Forelimb muscle (tissue), 1 donor: Measurements from ENCODE around the gene EREG. TPM values are rescaled to one million over a fixed set of nuclear protein-coding genes. Genes with fewer than 3 reads are reported as not detected.
A peak's percentile ranks its signal among the peaks of the same experiment; 100 is the strongest.

Experiments used
- DNase-seq: peaks from one replicate; pipeline ENCODE4 v3.0.0-alpha.2; 2013; ENCODE audit warnings: low read depth
- polyA plus RNA-seq: library from polyadenylated mRNA; unstranded; fragments of 120-200 nt; gene quantifications from one replicate; pipeline ENCODE4 v1.2.1, GENCODE V29; 2013; ENCODE audit not compliant: insufficient read length

The EREG gene
- polyA plus RNA-seq, 1 donor = not detected

GRCh38 chr4:74344031-74344430 lies 20.9 kb upstream of the EREG start:
- DNase-seq = no peak

DNA sequence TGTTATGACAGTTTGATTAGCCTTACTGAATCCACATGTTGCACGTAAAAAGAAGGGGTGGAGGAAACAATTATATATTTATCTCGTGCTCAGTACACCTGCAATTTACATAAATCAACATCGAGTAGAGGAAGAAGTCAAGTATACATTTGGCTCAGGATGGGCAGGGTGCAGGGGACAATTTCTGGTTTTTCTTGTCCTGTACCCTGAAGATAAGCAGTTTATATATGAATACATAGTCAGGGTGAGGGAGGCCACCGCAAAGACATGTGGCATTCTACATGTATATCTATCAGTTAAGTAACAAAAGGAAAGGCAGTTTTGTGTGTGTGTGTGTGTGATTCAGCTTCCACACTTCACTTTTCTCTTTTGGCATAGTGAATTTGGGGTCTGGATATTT lies 11.1 kb upstream of the EREG start:
- DNase-seq = no peak

DNA sequence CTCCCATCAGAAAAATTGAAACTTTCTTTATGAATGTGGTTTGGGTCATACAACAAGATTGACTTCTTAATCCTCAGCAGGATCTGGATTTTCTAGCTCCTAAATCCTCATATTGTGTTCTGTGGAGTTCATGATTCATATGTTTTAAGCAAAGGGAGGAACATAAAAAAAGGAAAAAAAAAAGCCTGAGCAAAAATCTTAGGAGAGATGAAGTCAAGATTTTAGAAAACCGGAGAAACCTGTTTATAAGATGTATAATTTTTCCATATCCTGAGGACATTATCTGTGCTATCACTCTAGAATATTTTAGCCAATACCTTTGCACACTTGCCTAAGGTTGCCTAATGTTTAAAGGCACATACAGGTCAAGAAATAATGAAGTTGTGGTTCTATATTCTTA lies 7.0 kb upstream of the EREG start:
- no peak for DNase-seq

DNA sequence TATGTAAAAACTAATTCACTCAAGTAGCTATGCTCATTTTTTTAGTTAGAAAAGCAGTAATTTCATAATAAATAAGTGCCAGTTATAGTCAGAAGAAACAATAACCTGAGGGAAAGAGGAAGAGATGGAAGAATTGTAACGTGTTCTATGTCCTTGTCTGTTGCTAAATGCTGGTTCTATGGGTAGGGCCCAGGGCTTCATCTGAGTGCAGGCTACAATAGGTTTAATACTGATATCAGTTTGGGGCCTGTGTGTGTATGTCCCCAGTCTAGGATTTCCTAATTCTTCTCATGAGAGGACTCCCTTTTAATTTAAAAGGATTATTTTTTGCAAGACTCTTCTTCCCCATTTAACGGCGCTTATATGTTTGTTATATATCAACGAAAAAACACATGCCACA lies 3.3 kb upstream of the EREG start:
- DNase-seq = no peak

- no peak for DNase-seq
Observed at GRCh38 chr4:74362347-74362746, 2.6 kb upstream of the EREG start.

GRCh38 chr4:74364256-74364651 lies 691 bp upstream of the EREG start:
- no peak for DNase-seq

GRCh38 chr4:74365761-74366160 lies 816 bp downstream of the EREG start:
- DNase-seq = no peak

- no peak for DNase-seq
Observed at GRCh38 chr4:74366367-74366911, 1.5 kb downstream of the EREG start.

DNA sequence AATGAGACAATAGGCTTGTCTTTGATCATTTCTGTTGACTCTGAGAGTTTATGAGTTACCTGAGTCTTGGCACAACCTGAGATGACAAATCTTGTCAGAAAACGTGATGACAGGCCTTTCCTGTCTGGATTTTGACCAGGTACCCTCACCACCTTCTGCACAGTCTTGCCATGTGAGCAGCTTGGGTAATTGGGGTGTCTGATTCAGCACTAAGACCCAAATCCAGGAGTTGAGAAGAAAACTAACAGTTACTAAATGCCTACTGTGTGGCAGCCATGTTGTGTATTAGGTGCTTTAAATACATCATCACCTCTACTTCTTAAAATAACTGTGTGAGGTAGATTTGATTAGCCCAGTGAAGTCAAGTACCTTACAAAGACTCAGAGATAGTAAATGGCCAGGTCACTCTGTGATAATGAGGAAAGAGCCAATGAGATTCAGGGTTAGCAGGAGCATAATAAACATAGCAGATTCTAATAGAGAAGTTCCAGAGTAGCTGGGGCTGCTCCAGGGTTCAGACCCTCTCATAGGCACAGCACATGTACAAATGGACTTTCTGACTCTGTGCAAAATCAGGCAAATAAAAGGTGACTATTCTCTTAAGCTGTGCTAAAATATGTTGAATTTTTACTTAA lies 2.8 kb downstream of the EREG start:
- DNase-seq = no peak

DNA sequence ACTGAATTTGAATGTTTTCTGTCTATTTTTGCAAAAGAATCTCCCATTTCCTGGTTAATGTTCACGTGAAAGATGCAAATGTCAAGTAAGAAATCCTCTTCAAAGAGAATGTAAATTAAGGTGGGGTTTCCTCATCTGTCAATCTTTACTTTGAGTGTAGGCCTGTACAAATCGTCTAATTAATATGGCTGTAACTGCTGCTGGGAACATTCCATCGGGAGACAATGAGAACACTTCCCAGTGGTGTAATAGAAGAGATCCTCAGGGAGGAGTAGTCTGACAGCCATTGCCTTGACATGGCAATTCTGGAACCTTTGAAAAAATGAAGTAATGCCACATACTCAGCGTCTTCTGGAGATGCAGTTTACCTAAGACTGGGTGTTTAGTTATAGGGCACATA lies 3.7 kb downstream of the EREG start:
- no peak for DNase-seq

DNA sequence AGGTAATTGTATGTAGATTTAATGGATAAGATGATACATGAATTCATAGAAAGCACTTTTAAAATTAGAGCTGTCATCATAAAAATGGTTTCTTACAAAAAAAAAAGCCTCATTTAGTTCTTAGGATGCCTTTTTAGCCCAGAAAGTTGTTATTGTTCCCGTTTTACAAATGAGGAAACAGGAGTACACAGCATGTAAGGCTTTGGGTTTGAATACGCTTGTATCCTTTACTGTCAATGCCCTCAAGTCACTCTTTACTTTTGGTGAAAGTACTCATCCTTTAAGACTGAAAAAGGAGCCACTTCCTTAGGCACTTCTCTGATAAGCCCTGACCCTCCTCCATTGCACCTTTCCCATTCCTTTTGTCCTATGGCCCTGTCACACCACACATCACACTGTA lies 4.9 kb downstream of the EREG start:
- no peak for DNase-seq

DNA sequence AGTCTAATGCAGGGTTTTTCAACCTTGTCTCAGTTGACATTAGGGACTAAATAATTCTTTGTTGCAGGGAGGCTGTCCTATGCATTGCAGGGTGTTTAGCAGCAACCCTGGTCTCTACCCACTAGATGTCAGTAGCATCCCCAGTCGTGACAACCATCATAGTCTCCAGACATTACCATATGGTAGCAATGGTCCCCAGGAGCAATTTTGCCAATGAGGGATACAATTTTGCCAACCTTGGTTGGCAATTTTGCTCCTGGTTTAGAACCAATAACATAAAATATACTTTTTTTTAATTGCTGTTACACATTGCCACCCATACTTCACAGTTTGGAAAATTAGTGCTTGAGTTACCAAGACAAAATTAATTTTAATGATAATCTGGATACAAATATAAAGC lies 6.0 kb downstream of the EREG start:
- DNase-seq = no peak

GRCh38 chr4:74374128-74374527 lies 9.2 kb downstream of the EREG start:
- no peak for DNase-seq

DNA sequence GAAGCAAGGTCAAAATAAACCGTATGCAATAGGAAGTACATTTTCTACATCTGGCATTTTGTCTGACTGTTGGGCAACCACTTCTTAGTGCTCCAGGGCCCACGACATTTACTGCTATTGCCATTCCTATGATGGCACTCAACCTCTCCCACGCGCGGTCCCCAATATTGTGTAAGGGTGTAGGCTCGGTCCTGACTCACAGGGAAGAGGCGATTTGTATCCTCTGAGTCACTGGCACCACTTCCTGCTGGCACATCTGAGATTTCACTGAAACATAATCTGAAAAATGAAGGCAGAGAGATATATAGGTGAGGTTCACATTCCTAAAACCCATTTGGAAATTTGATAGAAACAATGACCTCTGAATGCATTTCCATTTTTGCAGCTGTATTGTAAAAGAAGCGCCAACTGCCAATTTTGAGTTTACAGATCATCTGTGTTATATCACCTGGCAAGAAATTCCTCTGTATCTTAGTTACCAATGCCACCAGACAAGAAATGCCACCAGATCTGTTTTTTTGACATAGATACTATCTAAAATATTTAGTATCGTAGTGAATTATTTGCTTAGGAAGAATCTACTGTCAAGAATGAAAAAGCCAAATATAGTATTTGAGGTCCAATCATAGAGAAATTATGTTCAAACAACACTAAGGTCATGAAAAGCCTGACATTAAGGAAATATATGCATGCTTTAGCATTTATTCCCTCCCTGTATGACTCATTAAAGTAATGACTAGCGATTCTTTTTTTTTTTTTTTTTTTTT lies 9.8 kb downstream of the EREG start:
- no peak for DNase-seq

GRCh38 chr4:74375824-74376426 lies 11.0 kb downstream of the EREG start:
- DNase-seq = no peak

DNA sequence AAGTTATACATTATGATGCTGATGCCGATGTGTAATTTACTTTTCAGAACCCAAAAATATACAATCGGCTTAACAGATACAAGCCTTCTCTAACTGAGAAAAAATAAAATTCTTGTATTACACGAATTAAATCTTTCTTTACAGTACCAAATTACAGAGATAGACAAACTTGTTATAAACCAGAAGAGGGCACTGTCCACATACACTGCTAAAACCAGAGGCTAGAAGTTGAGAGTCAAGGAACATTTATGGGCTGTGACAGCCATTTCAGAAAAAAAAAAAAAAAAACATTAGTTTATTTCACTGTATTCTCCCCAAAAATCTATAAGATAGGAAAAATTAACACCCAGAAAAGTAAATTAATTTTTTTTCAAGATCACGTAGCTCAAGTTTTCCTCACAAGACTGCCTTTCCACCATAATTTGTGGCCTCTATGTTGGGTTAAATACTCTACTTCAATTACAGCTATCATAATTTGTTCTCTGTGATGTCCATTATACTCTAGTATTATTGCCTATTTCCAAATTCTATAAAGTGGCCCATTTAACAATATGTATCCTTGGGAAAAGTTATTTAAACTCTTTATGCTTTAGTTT lies 12.0 kb downstream of the EREG start:
- DNase-seq = peak; percentile 11

- DNase-seq = no peak
Observed at GRCh38 chr4:74377714-74378113, 12.8 kb downstream of the EREG start.

DNA sequence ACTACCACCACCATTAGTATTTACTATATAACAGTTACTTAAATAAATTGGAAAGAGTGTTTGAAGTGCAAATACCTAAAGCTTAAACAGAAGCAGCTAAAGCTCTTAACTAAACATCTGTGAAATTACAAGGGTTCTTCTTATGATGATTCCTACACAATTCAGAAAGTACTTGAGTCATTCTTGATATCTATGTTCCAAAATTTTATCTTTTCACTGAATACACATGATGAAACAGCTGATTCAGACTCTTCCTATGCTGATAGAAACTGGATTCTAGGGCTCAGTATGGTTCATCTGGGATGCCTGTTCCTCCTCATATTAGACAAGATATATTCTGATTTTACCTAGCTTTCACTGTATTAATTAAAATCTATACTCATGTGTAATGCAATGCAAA lies 13.6 kb downstream of the EREG start:
- DNase-seq = no peak

GRCh38 chr4:74379912-74380311 lies 15.0 kb downstream of the EREG start:
- no peak for DNase-seq

DNA sequence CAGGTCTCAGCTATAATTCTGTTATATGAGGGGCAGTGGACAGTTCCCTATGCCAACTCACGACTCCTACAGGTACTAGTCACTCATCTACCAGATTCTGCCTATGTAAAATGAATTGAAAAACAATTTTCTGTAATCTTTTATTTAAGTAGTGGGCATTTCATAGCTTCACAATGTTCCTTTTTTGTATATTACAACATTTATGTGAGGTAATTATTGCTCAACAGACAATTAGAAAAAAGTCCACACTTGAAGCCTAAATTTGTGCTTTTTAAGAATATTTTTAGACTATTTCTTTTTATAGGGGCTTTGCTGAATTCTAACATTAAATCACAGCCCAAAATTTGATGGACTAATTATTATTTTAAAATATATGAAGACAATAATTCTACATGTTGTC lies 20.4 kb downstream of the EREG start:
- DNase-seq = no peak

DNA sequence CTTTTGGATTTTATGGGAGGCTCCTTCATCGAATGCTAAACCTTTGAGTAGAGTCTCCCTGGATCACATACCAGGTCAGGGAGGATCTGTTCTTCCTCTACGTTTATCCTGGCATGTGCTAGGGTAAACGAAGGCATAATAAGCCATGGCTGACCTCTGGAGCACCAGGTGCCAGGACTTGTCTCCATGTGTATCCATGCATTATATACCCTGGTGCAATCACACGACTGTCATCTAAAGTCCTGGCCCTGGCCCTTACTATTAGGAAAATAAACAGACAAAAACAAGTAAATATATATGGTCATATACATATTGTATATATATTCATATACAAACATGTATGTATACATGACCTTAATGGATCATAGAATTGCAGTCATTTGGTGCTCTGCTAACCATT lies 21.2 kb downstream of the EREG start:
- no peak for DNase-seq

GRCh38 chr4:74387790-74388189 lies 22.8 kb downstream of the EREG start:
- DNase-seq = no peak

DNA sequence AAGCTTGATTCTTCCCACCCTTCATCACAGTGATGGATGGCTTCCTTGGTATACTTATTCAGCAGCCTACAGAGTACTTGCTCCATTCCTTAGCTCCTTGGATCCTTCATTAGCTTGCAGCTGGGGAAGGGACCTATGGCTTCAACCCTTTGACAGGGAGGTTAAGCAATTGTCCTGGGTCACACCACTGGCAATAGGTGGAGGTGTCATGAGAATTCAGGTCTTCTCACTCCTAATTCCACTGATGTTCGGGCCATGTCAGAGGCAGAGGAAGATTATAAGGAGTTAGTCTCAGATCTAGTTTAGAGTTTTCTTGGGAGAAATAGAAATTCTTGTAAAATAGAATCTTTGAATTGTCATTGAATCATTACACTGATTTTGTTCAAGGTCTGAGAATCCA lies 24.5 kb downstream of the EREG start:
- no peak for DNase-seq
